ENCODE measurements around the gene FAM83E. TPM values are rescaled to one million over a fixed set of nuclear protein-coding genes. Genes with fewer than 3 reads are reported as not detected.

Gene FAM83E
- polyA plus RNA-seq, 2 of the 4 experiments (the other 2 are of a cell fraction) = 0.16 to 0.41 TPM

- TF ChIP-seq CBX8 (IDR thresholded peaks at IDR 0.05) = no peak
- TF ChIP-seq KDM1A (IDR thresholded peaks at IDR 0.05; ENCODE audit: low read depth) = no peak
- no peak for TF ChIP-seq EHF (CRISPR knock-in tag; IDR thresholded peaks at IDR 0.05)
- no peak for TF ChIP-seq KDM5A (IDR thresholded peaks at IDR 0.05)
- no peak for TF ChIP-seq EP300 (IDR thresholded peaks at IDR 0.05)
- TF ChIP-seq MAZ (IDR thresholded peaks at IDR 0.05; ENCODE audit: borderline replicate concordance, low read depth, low read length) = no peak
- no peak for TF ChIP-seq EHMT2 (IDR thresholded peaks at IDR 0.05; ENCODE audit: low read depth)
- TF ChIP-seq NFE2L2 (conservative IDR thresholded peaks at IDR 0.05; ENCODE audit: low read length) = no peak
- TF ChIP-seq NPAS2 (CRISPR knock-in tag; IDR thresholded peaks at IDR 0.05; ENCODE audit: borderline replicate concordance) = no peak
- TF ChIP-seq CBX2 (IDR thresholded peaks at IDR 0.05; ENCODE audit: borderline replicate concordance, low read depth) = no peak
- no peak for TF ChIP-seq HMGXB4 (CRISPR knock-in tag; IDR thresholded peaks at IDR 0.05; ENCODE audit: borderline replicate concordance)
- no peak for TF ChIP-seq HDAC2 (IDR thresholded peaks at IDR 0.05)
- no peak for TF ChIP-seq POLR2AphosphoS2 (conservative IDR thresholded peaks at IDR 0.05; ENCODE audit: low read length)
- no peak for TF ChIP-seq POLR2A (IDR thresholded peaks at IDR 0.05; ENCODE audit: low read length)
- no peak for TF ChIP-seq NR3C1 (IDR thresholded peaks at IDR 0.05)
- no peak for TF ChIP-seq RFX5 (IDR thresholded peaks at IDR 0.05)
- TF ChIP-seq HEYL (CRISPR knock-in tag; IDR thresholded peaks at IDR 0.05) = no peak
- no peak for TF ChIP-seq ELK1 (IDR thresholded peaks at IDR 0.05; ENCODE audit: low read depth, low read length)
- Histone ChIP-seq H3K4me3 (no peak overlapping the region), H3K4me1 (peaks cover 58% of the 10 kb centered on the region), H3K27ac (peak overlapping the region; percentile 97 to 100), H3K9me3 (no peaks in the 10 kb centered on the region), H3K4me2 (peak overlapping the region; percentile 11; the same call in 2 of the 3 replicates)
- POLR2A ChIA-PET = interaction anchor here (1.5 kb wide), 1 partner anchor 15 kb away, joined by 4 read pairs; no protein-coding TSS in a partner anchor
- no peak for ATAC-seq
- FAIRE-seq = no peak
- WGBS (ENCODE audit: missing lambda C conversion rate) = 67% methylated on average over 12 of the region's 12 CpGs
- CTCF ChIA-PET = interaction anchor here (1.2 to 21.8 kb wide), 9 partner anchors 12 to 219 kb away, joined by 3 to 618 read pairs (median 3); no protein-coding TSS in a partner anchor
- DNase-seq (ENCODE audit: low read depth in 1 of 2, low spot score in 1 of 2) = no peak
These were observed 41.7 kb downstream of the FAM83E start for GRCh38 chr19:48573163-48573505.

- WGBS (ENCODE audit: missing lambda C conversion rate) = 45% methylated on average over 4 of the region's 5 CpGs
- peak overlapping the region; percentile 97 to 100 for H3K27ac ChIP-seq
- DNase-seq (ENCODE audit: low read depth in 1 of 2, low spot score in 1 of 2) = peak in 1 of 2 experiments; percentile 86
- no peak for ATAC-seq
- ChIA-PET POLR2A (interaction anchor here (0.6 kb wide), 2 partner anchors 15 to 16 kb away, joined by 3 to 4 read pairs; no protein-coding TSS in a partner anchor), CTCF (interaction anchor here (1.0 to 21.8 kb wide), 8 partner anchors 11 to 180 kb away, joined by 3 to 618 read pairs (median 8); partner anchors contain the start of gene KDELR1)
- no peaks in the 10 kb centered on the region for H3K9me3 ChIP-seq
- FAIRE-seq = no peak
- peaks cover 74% of the 10 kb centered on the region for H3K4me1 ChIP-seq
- peak overlapping the region; percentile 15; the same call in 2 of the 3 replicates for H3K4me2 ChIP-seq
- H3K4me3 ChIP-seq = no peak overlapping the region
- TF ChIP-seq ZC3H11A (IDR thresholded peaks at IDR 0.05) (no peak), RARB (CRISPR knock-in tag; IDR thresholded peaks at IDR 0.05) (no peak), MYC (IDR thresholded peaks at IDR 0.05; ENCODE audit: borderline replicate concordance, low read length) (no peak), CHD4 (IDR thresholded peaks at IDR 0.05; ENCODE audit: borderline replicate concordance) (no peak; the same call in 1 of the 2 replicates), RCOR1 (IDR thresholded peaks at IDR 0.05; ENCODE audit: low read depth, low read length) (0 out of 2 replicates have a peak, but pooled peaks have one; percentile 9), CTCF (IDR thresholded peaks at IDR 0.05) (no peak), HOXA7 (CRISPR knock-in tag; IDR thresholded peaks at IDR 0.05) (peak; percentile 63; the same call in 1 of the 2 replicates), HMGXB4 (CRISPR knock-in tag; IDR thresholded peaks at IDR 0.05; ENCODE audit: borderline replicate concordance) (no peak), ESRRA (IDR thresholded peaks at IDR 0.05; ENCODE audit: borderline replicate concordance, low read length) (no peak), HDAC2 (IDR thresholded peaks at IDR 0.05) (peak; percentile 82; the same call in 1 of the 2 replicates), BCL3 (IDR thresholded peaks at IDR 0.05) (no peak), E2F6 (IDR thresholded peaks at IDR 0.05; ENCODE audit: borderline replicate concordance, low read depth) (no peak), NR3C1 (IDR thresholded peaks at IDR 0.05) (no peak)
These were observed 43.3 kb downstream of the FAM83E start for GRCh38 chr19:48571378-48572162.
